Cardiac muscle cell (in vitro differentiated cells and primary cell): ENCODE results near the gene PDZD2. TPM values are rescaled to one million over a fixed set of nuclear protein-coding genes. Genes with fewer than 3 reads are reported as not detected.

Experiments
- DNase-seq, 2 donors: peaks; one replicate each; pipeline versions ENCODE4 v3.0.0 to v3.0.0-alpha.2; 2010 to 2017; ENCODE audit warnings: low read depth in 1 of 2, low spot score in 1 of 2
- H3K27ac ChIP-seq: fragments of 200-600 bp; sonication (generic); 2 replicates; pipeline ENCODE4 v1.5.1; 2016
- H3K27me3 ChIP-seq: fragments of 200-600 bp; sonication (generic); 2 replicates; pipeline ENCODE4 v1.6.0; 2016; ENCODE audit warnings: control low read depth
- H3K36me3 ChIP-seq: fragments of 200-600 bp; sonication (generic); 2 replicates; pipeline ENCODE4 v1.5.1; 2016; ENCODE audit warnings: control low read depth
- H3K4me1 ChIP-seq: fragments of 200-600 bp; sonication (generic); 2 replicates; pipeline ENCODE4 v1.8.1; 2017; ENCODE audit warnings: low read depth, mild to moderate bottlenecking, mixed run types
- H3K4me3 ChIP-seq: fragments of 200-600 bp; sonication (generic); 2 replicates; pipeline ENCODE4 v1.5.1; 2016; ENCODE audit warnings: mild to moderate bottlenecking
- H3K9me3 ChIP-seq: fragments of 200-600 bp; sonication (generic); 2 replicates; pipeline ENCODE4 v1.5.1; 2017; ENCODE audit warnings: low read depth, mild to moderate bottlenecking, control low read depth
- polyA plus RNA-seq: library from polyadenylated mRNA; unstranded; fragments of >200 nt; fragmentation: Nextera tagmentation; extraction: Ambion mirVana; gene quantifications from 2 replicates; pipeline ENCODE4 v1.2.1, GENCODE V29; 2016
- total RNA-seq: library from RNA; depleted of rRNA; stranded (reverse); fragments of >200 nt; gene quantifications from 2 replicates; pipeline ENCODE4 v1.2.3, GENCODE V29; 2016
- TF ChIP-seq, protein P1 (sequence below): IDR thresholded peaks from 2 replicates; pipeline ENCODE4 v1.5.1; 2012; ENCODE audit warnings: low read depth, mild to moderate bottlenecking, low read length

PDZD2 gene
- total and polyA plus RNA-seq, 2 experiments from 2014 or later = 3.0 to 3.5 TPM

DNA sequence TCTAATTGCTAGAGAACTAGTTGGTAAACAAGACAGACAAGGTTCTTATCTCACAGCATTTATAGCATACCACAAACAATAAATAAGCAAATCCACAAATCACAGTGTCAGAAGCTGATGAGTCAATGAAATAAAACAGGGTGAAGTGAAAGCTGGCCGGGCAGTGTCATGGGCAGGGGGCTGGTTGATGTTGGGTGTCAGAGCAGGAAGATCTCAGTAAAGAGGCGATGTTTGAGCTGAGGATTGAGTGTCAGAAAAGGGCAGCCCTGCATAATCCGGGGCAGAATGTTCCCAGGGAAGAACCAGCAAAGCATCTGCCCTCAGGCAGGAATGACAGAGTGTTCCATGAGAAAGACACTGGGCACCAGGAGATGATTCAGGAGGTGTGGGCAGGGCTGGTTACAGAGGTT, 351.8 kb downstream of the PDZD2 start:
- Histone ChIP-seq H3K4me1 (no peaks in the 10 kb centered on the region), H3K9me3 (no peaks in the 10 kb centered on the region), H3K27me3 (no peaks in the 10 kb centered on the region), H3K36me3 (no peaks in the 10 kb centered on the region), H3K4me3 (no peak overlapping the region), H3K27ac (no peak overlapping the region)
- DNase-seq = no peak
- TF ChIP-seq, protein P1, sequence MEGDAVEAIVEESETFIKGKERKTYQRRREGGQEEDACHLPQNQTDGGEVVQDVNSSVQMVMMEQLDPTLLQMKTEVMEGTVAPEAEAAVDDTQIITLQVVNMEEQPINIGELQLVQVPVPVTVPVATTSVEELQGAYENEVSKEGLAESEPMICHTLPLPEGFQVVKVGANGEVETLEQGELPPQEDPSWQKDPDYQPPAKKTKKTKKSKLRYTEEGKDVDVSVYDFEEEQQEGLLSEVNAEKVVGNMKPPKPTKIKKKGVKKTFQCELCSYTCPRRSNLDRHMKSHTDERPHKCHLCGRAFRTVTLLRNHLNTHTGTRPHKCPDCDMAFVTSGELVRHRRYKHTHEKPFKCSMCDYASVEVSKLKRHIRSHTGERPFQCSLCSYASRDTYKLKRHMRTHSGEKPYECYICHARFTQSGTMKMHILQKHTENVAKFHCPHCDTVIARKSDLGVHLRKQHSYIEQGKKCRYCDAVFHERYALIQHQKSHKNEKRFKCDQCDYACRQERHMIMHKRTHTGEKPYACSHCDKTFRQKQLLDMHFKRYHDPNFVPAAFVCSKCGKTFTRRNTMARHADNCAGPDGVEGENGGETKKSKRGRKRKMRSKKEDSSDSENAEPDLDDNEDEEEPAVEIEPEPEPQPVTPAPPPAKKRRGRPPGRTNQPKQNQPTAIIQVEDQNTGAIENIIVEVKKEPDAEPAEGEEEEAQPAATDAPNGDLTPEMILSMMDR = no peak

DNA sequence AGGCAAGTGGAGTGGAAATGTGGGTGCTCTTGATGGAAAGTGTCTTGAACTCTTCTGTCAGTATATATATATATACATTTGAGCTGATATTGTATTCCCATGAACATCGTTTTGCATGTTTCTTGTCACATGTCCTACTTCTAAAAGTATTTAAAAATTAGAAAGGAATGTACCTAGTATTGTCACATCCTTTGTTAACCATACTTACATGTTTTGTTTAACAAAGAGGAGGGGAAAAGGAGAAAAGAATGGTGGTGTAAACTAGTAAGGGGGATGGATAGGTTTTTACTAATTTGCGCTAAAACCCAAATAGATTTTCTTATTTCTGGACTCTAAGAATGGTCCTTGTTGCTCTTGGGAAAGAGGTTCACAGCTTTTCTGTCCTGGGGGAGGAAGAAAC, 353.4 kb downstream of the PDZD2 start:
- Histone ChIP-seq H3K4me3 (no peak overlapping the region), H3K36me3 (no peaks in the 10 kb centered on the region), H3K9me3 (no peaks in the 10 kb centered on the region), H3K27me3 (no peaks in the 10 kb centered on the region), H3K27ac (no peak overlapping the region), H3K4me1 (no peaks in the 10 kb centered on the region)
- no peak for DNase-seq
- TF ChIP-seq, protein P1 = no peak

DNA sequence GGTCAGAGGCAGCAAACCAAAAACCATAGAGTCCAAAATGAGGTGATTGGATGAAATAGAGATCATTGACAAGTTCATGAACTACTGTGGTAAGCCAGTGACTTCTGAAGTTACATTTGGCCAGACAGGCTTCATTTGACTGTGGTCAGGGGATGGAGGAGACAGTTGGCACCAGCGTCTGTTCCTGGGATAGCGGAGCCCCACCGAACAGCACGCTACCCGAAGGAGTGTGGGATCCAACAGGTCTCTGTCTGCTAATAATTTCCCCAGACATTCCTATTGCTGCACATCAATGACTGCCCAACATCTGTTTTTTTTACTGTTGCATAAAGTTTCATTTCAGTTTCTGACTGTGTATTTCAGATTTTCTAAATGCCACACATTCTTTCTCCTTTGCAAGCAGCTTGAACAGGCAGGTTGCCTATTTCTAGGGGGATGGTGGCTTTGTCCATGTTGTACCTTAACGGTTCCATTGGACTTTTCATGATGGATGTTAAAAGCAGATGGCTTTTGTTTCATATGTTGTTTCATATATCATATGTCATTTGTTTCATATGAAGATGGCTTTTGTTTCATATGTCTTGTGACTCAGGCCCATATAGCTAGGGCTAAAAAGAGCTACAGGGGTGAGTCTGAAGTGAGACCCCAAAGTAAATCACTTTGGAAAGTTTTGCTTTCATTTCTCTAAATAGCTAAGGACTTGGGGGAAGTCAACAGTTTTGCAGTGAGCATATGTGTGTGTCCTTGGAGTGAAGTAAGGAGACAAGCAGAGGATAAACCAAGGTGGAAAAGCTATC, 354.4 kb downstream of the PDZD2 start:
- TF ChIP-seq, protein P1 = no peak
- Histone ChIP-seq H3K27me3 (no peaks in the 10 kb centered on the region), H3K36me3 (no peaks in the 10 kb centered on the region), H3K4me1 (no peaks in the 10 kb centered on the region), H3K9me3 (no peaks in the 10 kb centered on the region), H3K27ac (no peak overlapping the region), H3K4me3 (no peak overlapping the region)
- DNase-seq = peak in 1 of 2 donors; percentile 63

DNA sequence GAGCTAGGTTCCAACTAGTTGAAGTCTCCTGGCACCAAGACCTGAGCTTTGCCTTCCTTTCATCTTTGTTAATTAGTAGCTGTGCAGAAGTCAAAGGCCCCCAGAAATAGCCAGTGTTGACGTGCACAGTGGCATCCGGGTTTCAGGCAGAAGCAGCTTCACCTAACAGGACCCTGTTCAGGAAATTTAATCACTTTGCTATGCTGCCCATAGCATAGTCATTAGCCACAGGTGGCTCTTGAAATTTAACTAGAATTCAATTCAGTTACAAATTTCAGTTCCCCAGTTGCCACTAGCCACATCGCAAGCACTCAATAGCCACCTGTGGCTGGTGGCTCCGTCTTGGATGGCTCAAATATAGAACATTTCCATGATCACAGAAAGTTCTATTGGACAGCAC, 356.1 kb downstream of the PDZD2 start:
- Histone ChIP-seq H3K27me3 (no peaks in the 10 kb centered on the region), H3K4me3 (no peak overlapping the region), H3K36me3 (no peaks in the 10 kb centered on the region), H3K27ac (no peak overlapping the region), H3K4me1 (no peaks in the 10 kb centered on the region), H3K9me3 (no peaks in the 10 kb centered on the region)
- no peak for DNase-seq
- TF ChIP-seq, protein P1 = no peak

DNA sequence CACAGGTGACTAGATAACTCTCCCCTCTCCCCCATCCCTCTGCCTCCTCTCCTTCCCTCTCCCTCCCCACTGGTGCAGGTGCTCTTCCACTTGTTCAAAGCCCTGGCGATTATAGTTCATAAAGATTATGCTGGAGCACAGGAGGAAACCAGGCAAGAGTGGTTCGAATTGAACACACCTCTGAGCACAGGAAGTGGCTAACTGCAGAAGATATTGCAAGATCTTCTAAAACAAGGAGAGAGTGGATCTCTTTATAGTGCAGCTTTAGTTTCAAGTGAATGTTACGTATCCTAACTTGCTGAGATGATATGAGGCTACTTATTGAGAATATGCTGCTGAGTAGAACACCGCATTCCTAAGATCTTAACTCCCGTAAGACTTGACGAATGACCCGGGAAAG, 356.8 kb downstream of the PDZD2 start:
- TF ChIP-seq, protein P1 = no peak
- Histone ChIP-seq H3K27ac (no peak overlapping the region), H3K27me3 (no peaks in the 10 kb centered on the region), H3K9me3 (no peaks in the 10 kb centered on the region), H3K4me1 (no peaks in the 10 kb centered on the region), H3K36me3 (no peaks in the 10 kb centered on the region), H3K4me3 (no peak overlapping the region)
- no peak for DNase-seq
